Neuron (in vitro differentiated cells): ENCODE measurements around the gene MICAL3.
"Not testable (repeated sequence)": the region's sequence is repeated elsewhere in the genome, so short reads cannot be mapped to it uniquely, and the experiment has no call there.

Experiments used
- H2AFZ ChIP-seq: one replicate; pipeline ENCODE4 v1.6.1; 2013; ENCODE audit warnings: low read depth, mild to moderate bottlenecking, inconsistent platforms, low read length, moderate library complexity
- H3K27me3 ChIP-seq: one replicate; pipeline ENCODE4 v1.6.1; 2013; ENCODE audit warnings: low read length; ENCODE audit not compliant: insufficient read depth
- H3K36me3 ChIP-seq: one replicate; pipeline ENCODE4 v1.6.1; 2013; ENCODE audit warnings: low read length; ENCODE audit not compliant: insufficient read depth
- H3K4me1 ChIP-seq: one replicate; pipeline ENCODE4 v1.6.1; 2013; ENCODE audit warnings: low read length; ENCODE audit not compliant: insufficient read depth
- H3K4me3 ChIP-seq: 2 replicates; pipeline ENCODE4 v1.5.1; 2013; ENCODE audit warnings: mild to moderate bottlenecking, low read length, moderate library complexity
- H3K9me3 ChIP-seq: one replicate; pipeline ENCODE4 v1.6.1; 2013; ENCODE audit warnings: low read length

MICAL3 gene

GRCh38 chr22:17995256-17995655 is 29.1 kb downstream of the MICAL3 start:
- H3K36me3 ChIP-seq, H2AFZ ChIP-seq, H3K27me3 ChIP-seq, H3K4me3 ChIP-seq, H3K9me3 ChIP-seq, H3K4me1 ChIP-seq: not testable (repeated sequence)

DNA sequence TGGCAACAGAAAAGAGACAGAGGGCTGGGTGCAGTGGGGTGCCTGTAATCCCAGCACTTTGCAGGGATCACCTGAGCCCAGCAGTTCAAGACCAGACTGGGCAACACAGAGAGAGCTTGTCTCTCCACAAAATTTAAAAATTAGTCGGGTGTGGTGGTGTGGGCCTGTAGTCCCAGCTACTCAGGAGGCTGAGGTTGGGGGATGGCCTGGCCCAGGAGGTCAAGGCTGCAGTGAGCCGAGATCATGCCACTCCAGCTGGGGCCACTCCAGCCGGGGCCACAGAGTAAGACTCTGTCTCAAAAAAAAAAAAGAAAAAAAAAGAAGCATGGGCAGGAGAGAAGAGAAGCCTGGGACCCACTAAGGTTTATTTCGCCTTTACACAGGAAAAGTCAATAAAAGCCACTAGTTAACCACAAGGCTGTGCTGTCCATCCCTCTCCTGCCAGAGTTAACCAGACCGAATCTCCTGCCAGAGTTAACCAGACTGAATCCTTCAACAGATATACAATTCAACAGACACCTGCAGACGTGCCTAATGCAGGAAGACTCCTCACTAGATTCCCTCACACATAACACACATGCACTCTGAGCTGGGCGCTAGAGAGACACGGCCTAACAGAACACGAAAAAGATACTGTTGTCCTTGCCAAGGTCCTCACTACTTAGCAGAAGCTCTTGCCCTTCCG is 29.8 kb downstream of the MICAL3 start:
- H2AFZ ChIP-seq: no peak overlapping the region
- H3K4me1 ChIP-seq: no peaks in the 10 kb centered on the region
- H3K27me3 ChIP-seq: no peaks in the 10 kb centered on the region
- H3K4me3 ChIP-seq: no peak overlapping the region
- no peaks in the 10 kb centered on the region for H3K9me3 ChIP-seq
- no peaks in the 10 kb centered on the region for H3K36me3 ChIP-seq

DNA sequence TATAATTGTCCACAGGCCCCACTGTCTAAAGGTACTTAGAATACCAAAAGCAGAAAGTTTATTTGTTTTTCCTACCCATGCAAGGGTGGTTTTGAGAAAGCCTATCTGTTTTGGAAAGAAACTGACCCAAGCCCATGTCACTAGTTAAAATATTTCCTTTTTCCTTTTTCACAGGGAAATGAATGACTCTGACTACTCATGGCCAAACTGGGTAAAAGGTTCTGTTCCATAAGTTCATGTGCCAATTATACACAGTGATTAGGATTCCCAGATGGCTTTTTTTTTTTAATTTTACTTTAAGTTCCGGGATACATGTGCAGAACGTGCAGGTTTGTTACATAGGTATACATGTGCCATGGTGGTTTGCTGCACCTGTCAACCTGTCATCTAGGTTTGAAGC is 31.4 kb downstream of the MICAL3 start:
- H2AFZ ChIP-seq, H3K36me3 ChIP-seq, H3K27me3 ChIP-seq, H3K4me3 ChIP-seq, H3K4me1 ChIP-seq, H3K9me3 ChIP-seq: not testable (repeated sequence)

DNA sequence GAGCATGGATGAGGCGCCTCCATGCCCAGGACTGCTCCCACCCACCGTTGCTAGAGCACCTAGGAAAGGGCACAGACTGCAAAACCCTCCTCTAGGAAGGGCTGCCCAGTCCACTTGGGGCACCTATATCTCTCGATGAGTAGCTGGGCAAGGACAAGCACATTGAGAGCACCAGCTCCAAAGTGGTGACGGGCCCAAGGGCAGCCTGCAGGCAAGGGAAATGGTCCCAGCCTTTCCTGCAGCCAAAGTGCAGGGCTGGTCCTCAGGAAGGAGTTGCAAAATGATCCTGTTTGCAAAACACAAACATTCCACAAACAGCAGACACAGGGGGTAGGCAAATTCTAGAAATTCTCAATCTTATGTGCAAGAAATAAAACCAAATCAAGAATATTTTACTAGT is 32.4 kb downstream of the MICAL3 start:
- H3K36me3 ChIP-seq, H2AFZ ChIP-seq, H3K27me3 ChIP-seq, H3K4me1 ChIP-seq, H3K4me3 ChIP-seq, H3K9me3 ChIP-seq: not testable (repeated sequence)

DNA sequence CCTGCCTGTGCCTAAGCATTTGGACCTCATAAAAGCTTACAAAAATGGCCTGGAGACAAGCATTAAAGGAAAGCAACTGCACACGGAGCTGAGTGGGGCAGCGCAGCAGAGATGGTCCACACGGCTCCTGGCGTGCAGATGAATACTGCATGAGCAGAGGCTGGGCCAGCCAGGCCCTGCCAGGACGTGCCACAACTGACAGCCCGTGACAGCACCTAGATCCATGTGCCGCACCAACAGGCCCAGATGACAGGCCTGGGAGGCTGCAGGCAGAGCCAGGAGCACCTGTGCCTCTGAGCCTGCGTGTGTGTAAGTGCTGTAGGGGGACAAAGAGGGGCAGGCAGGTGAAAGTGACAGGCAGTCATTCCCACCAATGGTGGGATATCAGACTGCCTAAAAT is 33.4 kb downstream of the MICAL3 start:
- no peak overlapping the region for H3K4me3 ChIP-seq
- H2AFZ ChIP-seq: no peak overlapping the region
- H3K9me3 ChIP-seq: no peaks in the 10 kb centered on the region
- H3K4me1 ChIP-seq: no peaks in the 10 kb centered on the region
- no peaks in the 10 kb centered on the region for H3K36me3 ChIP-seq
- no peaks in the 10 kb centered on the region for H3K27me3 ChIP-seq

DNA sequence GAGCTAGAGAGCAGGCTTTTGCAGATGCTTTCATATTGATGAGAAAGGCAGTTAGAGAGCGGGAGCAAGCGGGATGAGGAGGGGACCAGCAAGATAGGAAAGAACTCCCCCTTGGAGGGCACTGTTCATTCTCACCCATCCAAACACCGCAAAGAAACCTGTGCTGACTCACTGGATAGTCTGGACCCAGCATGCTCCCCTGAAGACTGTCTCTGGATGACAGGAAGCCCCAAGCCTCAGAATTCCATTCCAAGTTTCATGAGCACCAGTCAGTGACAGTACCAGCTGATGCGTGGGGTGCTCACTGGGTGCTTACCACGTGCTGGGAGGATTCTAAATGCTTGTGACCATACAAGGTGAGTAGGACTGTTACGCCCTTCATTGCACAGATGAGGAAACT is 34.2 kb downstream of the MICAL3 start:
- Histone ChIP-seq H3K27me3 (no peaks in the 10 kb centered on the region), H3K4me3 (no peak overlapping the region), H2AFZ (no peak overlapping the region), H3K4me1 (no peaks in the 10 kb centered on the region), H3K36me3 (no peaks in the 10 kb centered on the region), H3K9me3 (no peaks in the 10 kb centered on the region)

DNA sequence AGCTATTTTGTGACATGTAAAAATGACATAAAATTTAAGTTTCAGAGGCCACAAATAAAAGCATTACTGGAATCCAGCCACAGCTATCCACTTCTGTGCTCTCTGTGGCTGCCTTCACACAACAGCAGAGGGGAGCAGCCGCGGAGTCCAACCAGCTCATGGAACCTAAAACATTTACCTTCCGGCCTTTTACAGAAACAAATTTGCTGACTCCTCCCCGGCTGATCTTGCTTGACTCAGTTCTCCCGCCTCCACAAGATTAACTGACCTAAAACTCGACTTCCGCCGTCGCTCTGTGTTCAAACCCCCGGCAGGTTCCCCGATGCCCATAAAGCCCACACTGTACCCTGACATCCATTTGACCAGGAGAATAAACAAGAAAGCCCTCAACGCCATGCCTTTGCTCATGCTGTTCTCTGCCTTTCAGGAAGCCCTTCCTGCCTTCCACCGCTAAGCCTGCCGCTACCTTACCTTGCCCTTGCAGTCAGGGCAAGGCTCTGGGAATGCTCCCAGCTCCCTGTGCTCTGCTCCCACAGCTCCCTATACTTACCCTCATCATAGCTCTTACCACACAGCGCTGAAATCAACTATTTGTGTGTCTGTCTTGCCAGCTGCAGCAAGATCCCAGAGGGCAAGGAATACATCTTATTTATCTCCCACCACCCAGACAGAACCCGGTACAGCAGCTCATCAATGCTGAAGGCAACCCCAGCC is 35.4 kb downstream of the MICAL3 start:
- Histone ChIP-seq H3K9me3 (no peaks in the 10 kb centered on the region), H3K27me3 (no peaks in the 10 kb centered on the region), H3K36me3 (no peaks in the 10 kb centered on the region), H3K4me3 (no peak overlapping the region), H2AFZ (no peak overlapping the region), H3K4me1 (no peaks in the 10 kb centered on the region)

- H3K4me1 ChIP-seq: no peaks in the 10 kb centered on the region
Observed at GRCh38 chr22:17985606-17986005, 38.8 kb downstream of the MICAL3 start.

GRCh38 chr22:17985071-17985470 is 39.3 kb downstream of the MICAL3 start:
- not testable (repeated sequence) for H3K4me3 ChIP-seq, H3K36me3 ChIP-seq, H3K4me1 ChIP-seq, H2AFZ ChIP-seq, H3K9me3 ChIP-seq, H3K27me3 ChIP-seq

More at GRCh38 chr22:17985606-17986005, 38.8 kb downstream of the MICAL3 start:
- Histone ChIP-seq H2AFZ (no peak overlapping the region), H3K9me3 (peaks cover 2% of the 10 kb centered on the region), H3K27me3 (no peaks in the 10 kb centered on the region), H3K4me3 (no peak overlapping the region), H3K36me3 (no peaks in the 10 kb centered on the region)

GRCh38 chr22:17984114-17984513 is 40.2 kb downstream of the MICAL3 start:
- H3K4me1 ChIP-seq: no peaks in the 10 kb centered on the region
- H3K36me3 ChIP-seq: no peaks in the 10 kb centered on the region
- H2AFZ ChIP-seq: no peak overlapping the region
- peaks cover 3% of the 10 kb centered on the region for H3K9me3 ChIP-seq
- no peak overlapping the region for H3K4me3 ChIP-seq
- no peaks in the 10 kb centered on the region for H3K27me3 ChIP-seq

DNA sequence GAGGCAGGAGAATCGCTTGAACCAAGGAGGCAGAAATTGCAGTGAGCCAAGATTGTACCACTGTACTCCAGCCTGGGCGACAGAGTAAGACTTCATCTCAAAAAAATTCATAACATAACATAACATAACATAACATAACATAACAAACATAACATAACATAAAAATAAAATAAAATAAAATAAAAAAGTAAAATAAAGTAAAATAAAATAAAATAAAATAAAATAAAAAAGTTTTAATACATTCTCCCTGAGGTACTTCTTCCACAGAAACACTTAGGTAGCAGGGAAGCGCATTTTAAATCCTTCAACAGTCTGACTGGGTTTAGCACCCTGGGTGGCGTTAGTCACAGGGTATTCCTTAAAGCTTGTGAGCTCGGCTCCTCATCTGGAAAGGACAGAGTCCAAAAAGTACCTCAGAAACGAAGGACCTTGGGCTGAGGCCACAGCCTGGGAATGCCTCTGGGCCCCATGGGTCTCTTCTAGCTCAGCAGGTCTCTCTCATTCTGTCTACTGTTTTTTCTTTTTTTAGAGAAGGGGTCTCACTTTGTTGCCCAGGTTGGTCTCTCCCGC is 41.7 kb downstream of the MICAL3 start:
- Histone ChIP-seq H2AFZ (no peak overlapping the region), H3K36me3 (no peaks in the 10 kb centered on the region), H3K4me1 (no peaks in the 10 kb centered on the region), H3K4me3 (no peak overlapping the region), H3K9me3 (peaks cover 3% of the 10 kb centered on the region), H3K27me3 (no peaks in the 10 kb centered on the region)

DNA sequence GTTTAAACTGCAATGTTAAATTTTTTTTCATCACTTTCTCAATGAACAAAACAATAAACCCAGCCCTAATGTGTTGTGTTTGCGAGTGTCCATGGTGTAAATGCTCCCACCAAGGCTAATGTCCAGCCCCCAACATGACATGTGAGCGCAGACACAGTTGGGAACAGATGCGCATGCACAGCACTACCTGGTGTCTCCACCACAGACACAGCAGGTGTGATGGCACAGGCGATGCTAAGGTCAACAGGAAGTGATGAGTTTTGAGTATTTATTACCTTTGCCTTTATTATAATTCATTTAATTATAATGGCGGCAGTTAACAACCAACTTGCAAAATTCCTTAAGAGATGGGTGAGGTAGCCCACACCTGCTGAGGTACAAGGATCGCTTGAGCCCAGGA is 42.9 kb downstream of the MICAL3 start:
- Histone ChIP-seq H3K4me1 (no peaks in the 10 kb centered on the region), H3K36me3 (no peaks in the 10 kb centered on the region), H3K4me3 (no peak overlapping the region), H3K27me3 (no peaks in the 10 kb centered on the region), H2AFZ (no peak overlapping the region), H3K9me3 (peaks cover 3% of the 10 kb centered on the region)

- no peaks in the 10 kb centered on the region for H3K36me3 ChIP-seq
- no peak overlapping the region for H3K4me3 ChIP-seq
- H3K9me3 ChIP-seq: peaks cover 3% of the 10 kb centered on the region
- no peak overlapping the region for H2AFZ ChIP-seq
- no peaks in the 10 kb centered on the region for H3K27me3 ChIP-seq
- no peaks in the 10 kb centered on the region for H3K4me1 ChIP-seq
Observed at GRCh38 chr22:17980638-17981051, 43.7 kb downstream of the MICAL3 start.
